GM11168 (cell line): Measurements from ENCODE around the gene DPEP1.

ENCODE experiments used
- in situ Hi-C: fragments of 300-500 bp; cut with MboI; formaldehyde crosslinking; loops from one replicate; pipeline ENCODE4 v1.12.0; 2022; ENCODE audit warnings: low sequenced_read_pairs; ENCODE audit not compliant: unreplicated experiment

The DPEP1 gene

DNA sequence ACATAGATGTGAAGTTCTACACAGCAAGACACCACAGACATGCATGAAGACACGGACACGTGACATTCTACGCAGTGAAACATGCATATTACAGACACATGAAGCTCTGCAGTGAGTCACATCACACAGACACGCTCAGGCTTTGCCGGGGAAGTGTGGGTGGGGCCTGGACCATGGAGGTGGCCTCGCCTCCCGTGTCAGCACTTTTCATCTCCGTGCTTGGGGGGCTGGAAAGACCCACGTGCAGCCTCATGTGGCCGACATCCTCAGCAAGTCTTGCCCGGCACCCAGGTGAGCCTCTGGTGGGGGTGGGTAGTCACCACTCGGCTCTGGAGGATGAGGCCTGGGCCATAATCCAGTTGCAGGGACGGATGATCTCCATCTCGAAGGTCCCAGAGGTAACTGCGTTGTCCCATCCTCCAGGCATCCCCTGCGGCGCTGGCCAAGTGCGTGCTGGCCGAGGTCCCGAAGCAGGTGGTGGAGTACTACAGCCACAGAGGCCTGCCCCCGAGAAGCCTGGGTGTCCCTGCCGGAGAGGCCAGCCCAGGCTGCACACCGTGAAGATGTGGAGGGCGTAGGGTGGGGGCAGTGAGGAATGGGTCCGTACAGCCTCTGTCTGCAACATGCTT lies 17.3 kb upstream of the DPEP1 start:
- in situ Hi-C loops, result no loop called here

GRCh38 chr16:89596957-89597649 lies 16.3 kb upstream of the DPEP1 start:
- in situ Hi-C loops, result no loop called here

- in situ Hi-C loops, result no loop called here
Observed at GRCh38 chr16:89598199-89598598, 15.2 kb upstream of the DPEP1 start.

DNA sequence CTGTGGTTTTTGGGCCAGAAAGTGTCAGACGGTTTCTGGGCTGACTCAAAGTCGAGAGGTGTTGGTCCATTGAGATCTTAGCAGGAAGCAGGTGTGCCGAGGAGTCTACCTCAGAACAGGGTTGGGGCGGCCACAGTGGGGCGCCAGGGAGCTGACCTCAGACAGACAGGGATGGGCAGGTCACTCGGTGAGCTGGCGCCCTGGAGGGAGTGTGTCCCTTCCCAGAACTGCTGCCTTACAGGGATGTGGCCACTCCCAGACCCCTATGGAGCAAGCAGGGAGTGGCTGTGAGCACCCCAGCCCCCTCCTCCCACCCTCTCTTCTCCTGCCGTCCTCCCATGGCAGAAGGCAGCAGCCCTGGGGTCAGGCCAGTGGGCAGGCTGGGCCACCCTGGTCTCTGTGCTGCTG lies 14.0 kb upstream of the DPEP1 start:
- in situ Hi-C loops, result no loop called here

GRCh38 chr16:89599902-89600301 lies 13.5 kb upstream of the DPEP1 start:
- in situ Hi-C loops, result no loop called here

DNA sequence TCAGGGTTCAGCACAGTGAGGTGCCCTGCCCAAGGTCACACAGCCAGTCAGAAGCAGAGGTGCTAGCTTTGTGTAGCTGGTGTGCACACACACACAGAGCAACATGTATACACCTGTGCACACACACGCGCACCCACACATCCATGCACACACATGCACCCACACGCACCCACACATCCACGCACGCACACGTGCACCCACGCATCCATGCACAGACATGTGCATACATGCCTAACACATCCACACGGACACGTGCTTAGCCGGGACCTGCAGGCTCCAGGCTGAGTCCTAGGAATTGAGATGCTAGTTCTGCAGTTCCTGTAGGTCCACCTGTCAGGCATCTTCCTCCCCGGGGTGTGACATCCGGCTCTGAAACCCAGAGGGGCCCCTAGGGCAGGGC lies 13.0 kb upstream of the DPEP1 start:
- in situ Hi-C loops, result no loop called here

DNA sequence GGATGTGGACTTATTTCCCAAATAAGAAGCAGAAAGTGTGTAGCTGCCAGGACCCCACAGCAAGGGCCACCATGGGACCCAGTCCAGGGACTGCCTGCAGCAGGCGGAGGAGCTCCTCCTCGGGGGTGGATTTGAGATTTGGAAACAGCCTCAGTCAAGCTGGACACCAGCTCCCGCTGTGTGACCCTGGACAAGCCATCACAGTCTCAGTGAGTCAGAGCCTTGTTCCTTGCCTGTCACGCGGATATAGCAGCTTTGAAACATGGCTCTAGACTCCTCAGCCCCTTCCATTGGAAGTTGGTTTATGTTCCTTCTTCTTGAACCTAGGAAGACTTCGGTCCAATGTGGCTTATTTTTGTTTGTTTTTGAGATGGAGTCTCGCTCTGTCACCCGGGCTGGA lies 12.5 kb upstream of the DPEP1 start:
- in situ Hi-C loops, result no loop called here

GRCh38 chr16:89601906-89602272 lies 11.6 kb upstream of the DPEP1 start:
- in situ Hi-C loops, result no loop called here

- in situ Hi-C loops, result no loop called here
Observed at GRCh38 chr16:89602273-89602951, 11.0 kb upstream of the DPEP1 start.

GRCh38 chr16:89602952-89603590 lies 10.4 kb upstream of the DPEP1 start:
- in situ Hi-C loops, result no loop called here

GRCh38 chr16:89604764-89605163 lies 8.7 kb upstream of the DPEP1 start:
- in situ Hi-C loops, result no loop called here

DNA sequence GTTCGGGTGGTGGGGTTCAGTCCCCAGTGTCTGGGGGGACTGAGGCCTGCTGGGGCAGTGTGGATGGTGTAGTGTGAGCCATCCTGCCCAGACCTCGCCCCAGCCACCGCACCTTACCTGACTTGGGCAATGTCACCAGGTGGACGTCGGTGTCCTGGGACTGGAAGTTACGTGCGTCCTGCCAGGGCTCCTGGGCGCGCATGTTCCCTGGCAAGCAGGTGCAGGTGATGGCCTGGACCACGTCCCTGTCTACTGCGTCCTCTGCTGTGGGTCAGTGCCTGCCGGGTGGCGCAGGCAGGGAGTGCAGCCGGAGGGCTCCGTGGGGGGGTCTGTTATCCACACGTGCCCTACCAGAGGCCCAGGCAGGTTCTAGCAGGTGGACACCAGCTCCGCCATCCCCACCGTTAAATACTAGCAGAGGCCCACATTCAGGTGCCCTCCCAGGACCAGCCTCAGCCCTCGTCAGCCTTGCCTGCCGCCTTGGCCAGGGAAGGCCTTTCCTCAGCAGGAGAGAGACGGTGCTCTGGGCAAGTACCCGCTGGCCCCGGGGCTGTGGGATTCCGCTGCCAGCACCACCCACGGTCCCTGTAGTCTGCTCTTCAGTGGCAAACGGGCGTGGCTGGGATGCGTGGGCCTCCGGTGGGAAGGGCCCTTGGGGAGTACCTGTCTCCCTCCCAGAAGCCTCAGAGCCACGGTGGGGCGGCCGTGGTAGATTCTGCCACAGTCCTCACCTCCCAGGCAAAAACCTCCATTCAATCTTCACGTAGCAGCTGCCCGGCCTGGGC lies 8.1 kb upstream of the DPEP1 start:
- in situ Hi-C loops, result no loop called here

- in situ Hi-C loops, result no loop called here
Observed at GRCh38 chr16:89606006-89606405, 7.4 kb upstream of the DPEP1 start.

DNA sequence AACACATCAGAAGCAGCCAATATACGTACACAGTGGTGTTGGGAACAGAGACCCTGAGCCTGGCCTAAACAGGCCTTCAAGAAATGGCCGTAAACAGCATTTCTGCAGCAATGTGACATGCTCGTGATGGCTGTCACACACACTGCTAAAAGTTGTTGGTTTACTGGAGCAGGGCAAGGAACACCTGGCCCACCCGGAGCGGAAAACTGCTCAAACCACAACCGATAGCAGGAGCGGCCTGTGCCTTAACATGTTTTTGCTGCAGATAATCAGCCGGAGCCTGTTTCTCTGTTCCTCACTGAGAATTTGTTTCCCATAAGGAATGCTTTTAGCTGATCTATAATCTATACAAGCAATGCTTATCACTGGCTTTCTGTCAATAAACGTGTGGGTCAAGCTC lies 6.0 kb upstream of the DPEP1 start:
- in situ Hi-C loops, result no loop called here

GRCh38 chr16:89607937-89608740 lies 5.3 kb upstream of the DPEP1 start:
- in situ Hi-C loops, result no loop called here

GRCh38 chr16:89610108-89610453 lies 3.4 kb upstream of the DPEP1 start:
- in situ Hi-C loops, result no loop called here

- in situ Hi-C loops, result no loop called here
Observed at GRCh38 chr16:89612415-89613166, 851 bp upstream of the DPEP1 start.

GRCh38 chr16:89613954-89614459 lies 565 bp downstream of the DPEP1 start:
- in situ Hi-C loops, result no loop called here

DNA sequence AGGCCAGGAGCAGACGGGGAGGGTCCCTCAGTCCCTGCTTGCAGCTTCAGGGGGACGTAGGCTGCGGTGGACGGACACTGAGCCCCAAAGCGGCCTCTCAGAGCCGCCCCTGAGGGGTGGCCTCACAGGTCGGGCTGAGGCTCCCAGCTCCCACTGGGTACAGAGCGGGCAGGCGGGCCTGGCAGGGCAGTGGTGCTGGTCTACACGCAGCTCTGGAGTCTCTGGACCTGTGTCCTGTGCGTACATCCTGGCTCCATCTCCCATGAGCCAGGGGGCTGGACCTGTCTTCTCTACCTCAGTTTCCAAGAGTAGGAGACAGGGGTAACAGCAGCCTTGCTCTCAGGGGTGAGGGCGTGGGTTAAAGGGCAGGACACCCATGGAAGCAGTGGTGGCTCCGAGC lies 1.7 kb downstream of the DPEP1 start:
- in situ Hi-C loops, result no loop called here
